Common myeloid progenitor, CD34-positive (primary cell): ENCODE results near the gene TSPOAP1.

Experiments used
- CTCF ChIA-PET: fragments of 350-600 bp; sonication (Branson Sonifier 250); formaldehyde crosslinking; loops from one replicate; lab custom pipeline; 2021; ENCODE audit warnings: antibody characterized with exemption; lab: Charles Lee
- POLR2A ChIA-PET: fragments of 350-600 bp; sonication (Branson Sonifier 250); formaldehyde crosslinking; loops from one replicate; lab custom pipeline; 2021; ENCODE audit warnings: antibody characterized with exemption; lab: Charles Lee
- DNase-seq, 3 donors: peaks; one replicate each; pipeline versions ENCODE4 v3.0.0 to v3.0.0-alpha.2; 2013
- H3K27ac ChIP-seq, 2 experiments: 1 replicate in 1 of 2; 2 replicates in 1 of 2; pipeline ENCODE4 v1.7.0; 2013; ENCODE audit warnings: inconsistent platforms in 2 of 2, low read length in 2 of 2, mild to moderate bottlenecking in 2 of 2, low read depth in 1 of 2, moderate library complexity in 1 of 2; ENCODE audit not compliant: severe bottlenecking in 2 of 2, insufficient read depth in 1 of 2, poor library complexity in 1 of 2
- H3K27me3 ChIP-seq, 5 experiments: replicated peaks in 2 of 5; 1 replicate in 3 of 5; 2 replicates in 2 of 5; pipeline versions ENCODE4 v1.6.1 to v1.7.0; 2013; ENCODE audit warnings: low read length in 4 of 5, mild to moderate bottlenecking in 2 of 5, moderate library complexity in 2 of 5, inconsistent platforms in 1 of 5; ENCODE audit not compliant: insufficient read depth in 5 of 5, control insufficient read depth in 4 of 5
- H3K36me3 ChIP-seq, 4 experiments: 1 replicate in 2 of 4; 2 replicates in 2 of 4; pipeline versions ENCODE4 v1.6.1 to v1.7.0; 2013; ENCODE audit warnings: low read length in 3 of 4, control low read depth in 1 of 4, mild to moderate bottlenecking in 1 of 4; ENCODE audit not compliant: control insufficient read depth in 4 of 4, insufficient read depth in 4 of 4
- H3K4me1 ChIP-seq, 4 experiments: 1 replicate in 3 of 4; 2 replicates in 1 of 4; pipeline versions ENCODE4 v1.6.1 to v1.7.1; 2013; ENCODE audit warnings: low read length in 3 of 4, mild to moderate bottlenecking in 3 of 4, control low read depth in 1 of 4, inconsistent platforms in 1 of 4, moderate library complexity in 1 of 4; ENCODE audit not compliant: control insufficient read depth in 4 of 4, insufficient read depth in 4 of 4; ENCODE audit errors: control extremely low read depth in 1 of 4
- H3K4me3 ChIP-seq, 7 experiments: 1 replicate in 4 of 7; 2 replicates in 3 of 7; pipeline versions ENCODE4 v1.5.1 to v1.7.0; 2013; ENCODE audit warnings: mild to moderate bottlenecking in 7 of 7, low read length in 6 of 7, moderate library complexity in 6 of 7, inconsistent platforms in 2 of 7, low read depth in 2 of 7, control low read depth in 1 of 7; ENCODE audit not compliant: insufficient read depth in 4 of 7, control insufficient read depth in 1 of 7; ENCODE audit errors: extremely low read depth in 1 of 7
- H3K9me3 ChIP-seq, 5 experiments: 1 replicate in 4 of 5; 2 replicates in 1 of 5; pipeline versions ENCODE4 v1.6.1 to v1.7.1; 2013; ENCODE audit warnings: low read length in 4 of 5, mild to moderate bottlenecking in 2 of 5, inconsistent platforms in 1 of 5, low read depth in 1 of 5, moderate library complexity in 1 of 5; ENCODE audit not compliant: control insufficient read depth in 4 of 5, insufficient read depth in 2 of 5; ENCODE audit errors: control extremely low read depth in 1 of 5
- WGBS: methylation state at CpG from one replicate; pipeline ENCODE4 v1.1.5; 2013; ENCODE audit not compliant: insufficient coverage; 5-methylcytosine and 5-hydroxymethylcytosine counted together

TSPOAP1 gene

DNA sequence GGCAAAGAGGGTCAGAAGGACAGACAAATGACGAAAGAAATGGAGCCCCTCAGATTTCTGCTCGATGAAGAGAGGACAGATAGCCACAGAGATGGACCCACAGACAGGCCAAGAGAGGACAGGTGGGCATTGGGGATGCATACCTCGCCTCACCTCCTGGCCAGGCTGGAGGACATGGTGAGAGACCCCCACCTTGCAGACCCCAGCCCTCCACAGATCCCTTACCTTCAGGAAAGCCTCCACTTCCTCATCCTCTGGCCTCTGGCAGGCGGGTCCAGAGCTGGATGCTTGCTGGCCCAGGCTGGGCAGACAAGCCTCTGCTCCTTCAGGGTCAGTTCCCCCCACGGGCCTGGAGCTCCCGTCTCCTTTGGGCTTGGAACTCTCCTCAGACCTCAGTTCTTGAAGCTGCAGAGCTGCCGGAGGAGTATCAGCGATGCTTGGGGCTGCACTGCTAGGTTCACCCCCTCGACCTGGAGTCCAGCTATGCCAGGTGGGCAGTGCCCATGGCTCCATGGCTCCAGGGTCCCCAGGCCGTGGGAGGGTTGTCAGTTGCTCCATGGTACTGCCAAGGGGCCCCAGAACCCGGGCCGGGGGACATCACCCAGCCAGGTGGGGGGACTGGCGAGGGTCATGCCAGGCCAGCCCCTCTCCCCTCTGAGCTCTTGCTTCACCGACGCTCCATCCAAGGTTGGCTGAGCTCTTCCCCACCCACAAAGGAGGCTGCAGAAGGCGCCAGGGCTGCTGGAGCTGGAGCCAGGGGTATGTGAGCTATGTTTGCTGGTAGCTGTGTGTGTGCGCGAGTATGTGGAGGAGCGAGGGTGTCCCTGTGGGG, 1.0 kb downstream of the TSPOAP1 start:
- Histone ChIP-seq H3K4me1 (peaks cover 13 to 71% (median 63%) of the 10 kb centered on the region in 4 experiments), H3K9me3 (peaks cover 0 to 3% (median 0%) of the 10 kb centered on the region in 5 experiments), H3K27ac (no peak overlapping the region), H3K27me3 (peaks cover 0 to 10% (median 2%) of the 10 kb centered on the region in 5 experiments), H3K4me3 (peak overlapping the region in 6 of 7 experiments; percentile 8 to 100 (median 88)), H3K36me3 (peaks cover 0 to 32% (median 18%) of the 10 kb centered on the region in 4 experiments)
- CTCF ChIA-PET: interaction anchor here (0.8 to 4.0 kb wide), 16 partner anchors 9 to 90 kb away, joined by 3 to 43 read pairs (median 4); partner anchors contain the start of gene SUPT4H1
- DNase-seq: no peak
- POLR2A ChIA-PET: interaction anchor here (0.6 to 3.4 kb wide), 10 partner anchors 10 to 90 kb away, joined by 3 to 16 read pairs (median 4); partner anchors contain the start of genes RNF43 and SUPT4H1
- 58% methylated on average over 16 of the region's 19 CpGs for WGBS

DNA sequence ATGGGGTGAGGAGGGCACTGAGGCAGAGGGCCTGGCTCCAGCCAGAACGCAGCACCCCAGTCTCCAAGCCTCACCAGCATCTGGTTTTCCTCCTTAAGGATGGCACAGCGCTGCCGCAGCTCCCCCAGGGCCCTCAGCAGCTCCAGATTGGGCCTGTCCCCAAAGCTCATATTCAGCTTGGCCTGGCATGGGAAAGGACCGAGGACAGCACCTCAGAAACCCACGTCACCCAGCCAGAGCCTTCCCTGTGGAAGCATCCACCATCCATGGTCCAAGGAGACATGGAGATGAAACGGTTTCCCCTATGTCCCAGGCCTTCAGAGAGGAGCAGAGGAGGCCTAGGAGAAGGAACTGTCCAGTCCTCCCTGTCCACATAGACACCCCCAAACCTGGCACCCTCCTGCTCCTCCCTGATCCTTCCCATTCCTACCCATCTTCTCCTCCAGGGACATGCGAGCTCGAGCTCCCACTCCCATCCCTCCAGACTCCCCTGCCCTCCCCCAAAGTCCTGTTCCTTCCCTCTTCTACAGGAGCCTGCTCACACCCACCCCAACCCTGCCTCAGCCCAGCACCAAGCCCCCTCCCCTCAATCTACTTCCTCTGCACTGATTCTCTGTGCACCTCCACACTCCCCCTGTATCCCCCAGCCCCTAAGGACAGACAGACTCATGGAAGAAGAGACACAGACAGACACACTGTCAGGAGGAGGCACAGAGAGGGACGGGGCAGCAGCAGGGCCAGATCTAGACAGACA, 1.8 kb downstream of the TSPOAP1 start:
- Histone ChIP-seq H3K27ac (no peak overlapping the region), H3K27me3 (peaks cover 0 to 10% (median 2%) of the 10 kb centered on the region in 5 experiments), H3K9me3 (peaks cover 0 to 3% (median 0%) of the 10 kb centered on the region in 5 experiments), H3K4me3 (peak overlapping the region in 3 of 7 experiments; percentile 34 to 100 (median 78)), H3K36me3 (peaks cover 0 to 36% (median 17%) of the 10 kb centered on the region in 4 experiments), H3K4me1 (peaks cover 13 to 71% (median 62%) of the 10 kb centered on the region in 4 experiments)
- CTCF ChIA-PET: interaction anchor here (0.8 to 4.0 kb wide), 15 partner anchors 9 to 91 kb away, joined by 3 to 43 read pairs (median 4); partner anchors contain the start of gene SUPT4H1
- WGBS: 96% methylated on average over 9 of the region's 9 CpGs
- POLR2A ChIA-PET: interaction anchor here (0.7 to 3.4 kb wide), 8 partner anchors 9 to 91 kb away, joined by 3 to 16 read pairs (median 5); partner anchors contain the start of genes RNF43 and SUPT4H1
- DNase-seq: no peak

DNA sequence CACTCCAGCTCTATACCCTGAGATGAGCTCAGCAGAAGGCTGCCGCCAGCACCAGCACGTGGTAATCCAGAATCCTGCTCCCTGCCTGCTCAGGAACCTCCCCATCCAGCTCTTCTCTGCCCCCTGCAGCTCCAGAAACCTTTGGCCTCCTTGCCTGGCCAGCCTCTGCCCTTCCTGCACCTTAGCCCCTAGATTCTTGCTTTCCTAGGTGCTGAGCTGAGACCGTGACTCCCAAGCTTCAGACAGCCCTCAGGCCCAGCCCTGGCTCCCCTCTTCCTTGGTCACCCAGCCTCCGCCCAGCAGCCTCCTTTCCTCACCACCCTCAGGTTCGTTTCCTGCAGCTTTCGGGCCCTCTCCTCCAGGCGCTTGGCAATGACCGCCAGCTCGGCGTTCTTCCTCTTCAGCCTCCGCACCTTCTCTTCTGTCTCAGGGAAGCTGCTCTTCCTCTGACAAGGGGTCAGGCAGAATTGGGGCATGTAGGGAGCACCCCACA, 2.6 kb downstream of the TSPOAP1 start:
- ChIA-PET POLR2A (interaction anchor here (0.7 to 1.9 kb wide), 5 partner anchors 8 to 298 kb away, joined by 3 to 6 read pairs (median 3); partner anchors contain the start of gene SUPT4H1), CTCF (interaction anchor here (0.6 to 4.0 kb wide), 10 partner anchors 9 to 92 kb away, joined by 3 to 43 read pairs (median 4); partner anchors contain the start of gene SUPT4H1)
- peaks cover 0 to 33% (median 14%) of the 10 kb centered on the region in 4 experiments for H3K36me3 ChIP-seq
- peak overlapping the region in 2 of 7 experiments; percentile 5 to 100 for H3K4me3 ChIP-seq
- H3K4me1 ChIP-seq: peaks cover 13 to 71% (median 62%) of the 10 kb centered on the region in 4 experiments
- DNase-seq: peak in 1 of 3 donors; percentile 17
- no peak overlapping the region for H3K27ac ChIP-seq
- 82% methylated on average over 11 of the region's 11 CpGs for WGBS
- peaks cover 0 to 10% (median 2%) of the 10 kb centered on the region in 5 experiments for H3K27me3 ChIP-seq
- H3K9me3 ChIP-seq: peaks cover 0 to 2% (median 0%) of the 10 kb centered on the region in 5 experiments

DNA sequence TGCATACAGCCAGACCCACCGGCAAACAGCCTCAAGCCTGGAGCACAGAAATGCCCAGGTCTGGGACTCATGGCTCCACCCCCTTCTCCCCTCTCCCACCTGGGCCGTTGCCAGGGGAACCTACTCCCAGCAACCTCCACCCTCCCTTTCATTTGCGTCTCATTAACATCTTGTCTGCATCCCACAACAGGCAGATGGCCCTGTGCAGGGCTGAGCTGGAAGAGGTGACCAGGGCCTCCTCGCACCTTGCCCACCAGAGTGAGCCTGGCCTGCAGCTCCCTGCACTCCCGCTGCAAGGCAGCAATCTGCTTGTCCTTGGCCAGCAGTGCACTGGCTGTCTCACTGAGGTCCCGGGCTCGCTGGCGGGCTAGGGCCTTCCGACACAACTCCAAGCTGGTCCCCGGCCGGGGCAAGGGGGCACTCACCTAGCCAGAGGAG, 3.3 kb downstream of the TSPOAP1 start:
- POLR2A ChIA-PET: interaction anchor here (0.7 to 1.9 kb wide), 4 partner anchors 12 to 299 kb away, joined by 3 to 6 read pairs (median 4); partner anchors contain the start of gene SUPT4H1
- DNase-seq: no peak
- peaks cover 0 to 31% (median 7%) of the 10 kb centered on the region in 4 experiments for H3K36me3 ChIP-seq
- CTCF ChIA-PET: interaction anchor here (0.6 to 4.0 kb wide), 8 partner anchors 8 to 53 kb away, joined by 3 to 43 read pairs (median 4); partner anchors contain the start of gene SUPT4H1
- peak overlapping the region in 4 of 7 experiments; percentile 0 to 80 (median 69) for H3K4me3 ChIP-seq
- no peaks in the 10 kb centered on the region for H3K9me3 ChIP-seq
- H3K27me3 ChIP-seq: peaks cover 0 to 10% (median 2%) of the 10 kb centered on the region in 5 experiments
- H3K27ac ChIP-seq: no peak overlapping the region
- H3K4me1 ChIP-seq: peaks cover 12 to 64% (median 61%) of the 10 kb centered on the region in 4 experiments
- 82% methylated on average over 6 of the region's 11 CpGs for WGBS

DNA sequence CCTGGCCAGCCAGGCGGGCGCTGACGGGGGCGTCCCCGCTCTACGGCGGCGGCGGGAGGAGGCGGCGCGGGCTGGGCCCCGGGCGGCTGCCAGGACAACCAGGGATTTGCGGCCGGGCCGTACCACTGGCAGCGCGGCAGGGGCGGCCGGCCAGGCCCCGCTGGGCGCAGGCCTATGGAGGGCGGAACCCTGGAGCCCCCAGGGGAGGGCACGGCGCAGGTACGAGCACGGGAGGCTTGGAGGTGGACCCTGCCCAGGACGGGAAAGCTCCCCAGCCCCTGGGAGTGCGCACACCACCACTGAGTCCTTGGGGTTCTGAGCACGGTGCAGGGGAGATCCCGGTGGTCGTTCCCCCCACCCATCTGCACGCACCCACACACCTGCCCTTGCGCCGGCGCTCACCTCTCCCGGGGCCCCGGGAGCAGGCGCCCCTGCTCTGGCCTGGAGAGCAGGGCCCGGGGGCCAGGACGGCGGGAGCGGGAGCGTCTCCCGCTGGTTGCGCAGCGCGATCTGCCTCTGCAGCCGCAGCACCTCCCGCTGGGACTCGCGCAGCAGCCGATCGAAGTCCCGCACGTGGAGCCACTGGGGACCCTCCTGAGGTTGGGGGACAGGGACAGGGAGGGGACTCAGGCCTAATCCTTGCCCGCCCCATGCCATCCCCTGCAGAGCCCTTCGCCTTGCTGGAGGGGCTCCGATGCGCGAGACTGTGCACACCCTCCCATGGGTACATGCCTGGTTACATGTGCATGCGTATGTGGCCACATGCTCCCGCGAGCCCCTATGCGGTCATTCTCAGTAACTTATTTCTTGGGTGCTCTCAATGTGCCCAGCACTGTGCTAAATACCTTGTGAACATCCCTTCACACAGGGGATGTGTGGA, 3.9 kb downstream of the TSPOAP1 start:
- H3K36me3 ChIP-seq: peaks cover 0 to 29% (median 2%) of the 10 kb centered on the region in 4 experiments
- H3K27me3 ChIP-seq: peaks cover 0 to 10% (median 2%) of the 10 kb centered on the region in 5 experiments
- H3K27ac ChIP-seq: no peak overlapping the region
- POLR2A ChIA-PET: interaction anchor here (1.2 to 1.9 kb wide), 2 partner anchors 13 to 28 kb away, joined by 4 to 6 read pairs; partner anchors contain the start of gene SUPT4H1
- DNase-seq: peak in 2 of 3 donors; percentile 48 to 62
- WGBS: 10% methylated on average over 62 of the region's 66 CpGs
- H3K4me1 ChIP-seq: peaks cover 5 to 58% (median 55%) of the 10 kb centered on the region in 4 experiments
- H3K9me3 ChIP-seq: no peaks in the 10 kb centered on the region
- peak overlapping the region in 6 of 7 experiments; percentile 10 to 80 (median 62) for H3K4me3 ChIP-seq
- CTCF ChIA-PET: interaction anchor here (1.3 to 4.0 kb wide), 2 partner anchors 7 to 19 kb away, joined by 4 to 43 read pairs; no protein-coding TSS in a partner anchor
